ENCODE results near the gene PCMTD2. TPM values are rescaled to one million over a fixed set of nuclear protein-coding genes. Genes with fewer than 3 reads are reported as not detected.
A peak's percentile ranks its signal among the peaks of the same experiment; 100 is the strongest.

Gene PCMTD2
- total and polyA plus RNA-seq, 5 experiments from 2014 or later: 63.1 to 231 (median 80.2) TPM

- no peaks in the 10 kb centered on the region for H3K9me3 Mint-ChIP-seq
- H3K4me3 Mint-ChIP-seq: no peak overlapping the region
- POLR2A ChIA-PET: no interaction called here
- H3K27me3 Mint-ChIP-seq: peaks cover 0 to 2% (median 0%) of the 10 kb centered on the region in 5 donors
- peaks cover 8 to 15% (median 10%) of the 10 kb centered on the region in 4 donors for H3K4me1 Mint-ChIP-seq
- ATAC-seq: no peak
- H3K27ac Mint-ChIP-seq: peak overlapping the region in 2 of 10 donors; percentile 11 to 53
- no peaks in the 10 kb centered on the region for H3K36me3 Mint-ChIP-seq
- DNase-seq: peak in 1 of 10 donors; percentile 51
Observed at GRCh38 chr20:64236137-64237088, 19.1 kb upstream of the PCMTD2 start.

GRCh38 chr20:64237316-64237715, 18.2 kb upstream of the PCMTD2 start:
- Mint-ChIP-seq H3K27ac (no peak overlapping the region), H3K9me3 (no peaks in the 10 kb centered on the region), H3K4me3 (no peak overlapping the region), H3K36me3 (no peaks in the 10 kb centered on the region), H3K27me3 (peaks cover 0 to 3% (median 0%) of the 10 kb centered on the region in 5 donors), H3K4me1 (peaks cover 8 to 15% (median 10%) of the 10 kb centered on the region in 4 donors)
- ATAC-seq: no peak
- POLR2A ChIA-PET: no interaction called here
- no peak for DNase-seq

- H3K27ac Mint-ChIP-seq: peak overlapping the region in 2 of 10 donors; percentile 39 to 68
- POLR2A ChIA-PET: no interaction called here
- H3K9me3 Mint-ChIP-seq: no peaks in the 10 kb centered on the region
Observed at GRCh38 chr20:64238115-64238825, 17.3 kb upstream of the PCMTD2 start.

GRCh38 chr20:64238851-64239387, 16.6 kb upstream of the PCMTD2 start:
- Mint-ChIP-seq H3K36me3 (no peaks in the 10 kb centered on the region), H3K27ac (peak overlapping the region in 2 of 10 donors; percentile 15 to 68), H3K27me3 (peaks cover 0 to 7% (median 1%) of the 10 kb centered on the region in 5 donors), H3K9me3 (no peaks in the 10 kb centered on the region), H3K4me1 (peaks cover under 1 to 3% (median 3%) of the 10 kb centered on the region in 4 donors), H3K4me3 (no peak overlapping the region)
- DNase-seq: peak in 1 of 10 donors; percentile 56
- POLR2A ChIA-PET: no interaction called here
- ATAC-seq: no peak

More at GRCh38 chr20:64238115-64238825, 17.3 kb upstream of the PCMTD2 start:
- DNase-seq (peak in 1 of 10 donors; percentile 40), ATAC-seq (no peak)
- Mint-ChIP-seq H3K4me1 (peaks cover 7 to 10% (median 9%) of the 10 kb centered on the region in 4 donors), H3K36me3 (no peaks in the 10 kb centered on the region), H3K4me3 (no peak overlapping the region), H3K27me3 (peaks cover 0 to 5% (median 1%) of the 10 kb centered on the region in 5 donors)

GRCh38 chr20:64239449-64240242, 15.9 kb upstream of the PCMTD2 start:
- H3K4me1 Mint-ChIP-seq: peaks cover 0 to 5% (median 2%) of the 10 kb centered on the region in 4 donors
- DNase-seq (no peak), ATAC-seq (no peak)
- H3K9me3 Mint-ChIP-seq: no peaks in the 10 kb centered on the region
- H3K4me3 Mint-ChIP-seq: no peak overlapping the region
- H3K27ac Mint-ChIP-seq: no peak overlapping the region
- H3K27me3 Mint-ChIP-seq: peaks cover 0 to 9% (median 3%) of the 10 kb centered on the region in 5 donors
- no peaks in the 10 kb centered on the region for H3K36me3 Mint-ChIP-seq
- POLR2A ChIA-PET: interaction anchor here (1.4 kb wide), 1 partner anchor 14 kb away, joined by 3 read pairs; no protein-coding TSS in a partner anchor

GRCh38 chr20:64240243-64241015, 15.1 kb upstream of the PCMTD2 start:
- POLR2A ChIA-PET: interaction anchor here (1.4 kb wide), 1 partner anchor 13 kb away, joined by 3 read pairs; no protein-coding TSS in a partner anchor
- Mint-ChIP-seq H3K9me3 (no peaks in the 10 kb centered on the region), H3K36me3 (no peaks in the 10 kb centered on the region), H3K4me3 (no peak overlapping the region), H3K4me1 (peaks cover 0 to 11% (median 4%) of the 10 kb centered on the region in 4 donors), H3K27me3 (peaks cover 0 to 10% (median 3%) of the 10 kb centered on the region in 5 donors), H3K27ac (no peak overlapping the region)
- no peak for ATAC-seq
- peak in 1 of 10 donors; percentile 60 for DNase-seq

- Mint-ChIP-seq H3K4me1 (peaks cover 0 to 15% (median 7%) of the 10 kb centered on the region in 4 donors), H3K27me3 (peaks cover 2 to 15% (median 7%) of the 10 kb centered on the region in 5 donors), H3K36me3 (no peaks in the 10 kb centered on the region), H3K9me3 (no peaks in the 10 kb centered on the region), H3K27ac (peak overlapping the region in 1 of 10 donors; percentile 4), H3K4me3 (no peak overlapping the region)
- DNase-seq (peak in 1 of 10 donors; percentile 22), ATAC-seq (no peak)
- POLR2A ChIA-PET: interaction anchor here (1.4 kb wide), 1 partner anchor 13 kb away, joined by 3 read pairs; no protein-coding TSS in a partner anchor
Observed at GRCh38 chr20:64241061-64241460, 14.5 kb upstream of the PCMTD2 start.

- no peak overlapping the region for H3K27ac Mint-ChIP-seq
- peaks cover 3 to 23% (median 7%) of the 10 kb centered on the region in 5 donors for H3K27me3 Mint-ChIP-seq
- H3K4me1 Mint-ChIP-seq: peaks cover 0 to 15% (median 6%) of the 10 kb centered on the region in 4 donors
- POLR2A ChIA-PET: interaction anchor here (0.7 kb wide), 1 partner anchor 603 kb away, joined by 5 read pairs; no protein-coding TSS in a partner anchor
- no peak overlapping the region for H3K4me3 Mint-ChIP-seq
- DNase-seq (no peak), ATAC-seq (no peak)
- H3K36me3 Mint-ChIP-seq: no peaks in the 10 kb centered on the region
- no peaks in the 10 kb centered on the region for H3K9me3 Mint-ChIP-seq
Observed at GRCh38 chr20:64242003-64242796, 13.3 kb upstream of the PCMTD2 start.

- H3K36me3 Mint-ChIP-seq: no peaks in the 10 kb centered on the region
- H3K27ac Mint-ChIP-seq: no peak overlapping the region
- ATAC-seq: no peak
- H3K4me1 Mint-ChIP-seq: peaks cover 0 to 15% (median 6%) of the 10 kb centered on the region in 4 donors
- H3K4me3 Mint-ChIP-seq: no peak overlapping the region
- POLR2A ChIA-PET: interaction anchor here (0.7 kb wide), 1 partner anchor 604 kb away, joined by 5 read pairs; no protein-coding TSS in a partner anchor
- no peaks in the 10 kb centered on the region for H3K9me3 Mint-ChIP-seq
- peaks cover 3 to 23% (median 7%) of the 10 kb centered on the region in 5 donors for H3K27me3 Mint-ChIP-seq
- DNase-seq: no peak
Observed at GRCh38 chr20:64242797-64243475, 12.6 kb upstream of the PCMTD2 start.

GRCh38 chr20:64244281-64244805, 11.2 kb upstream of the PCMTD2 start:
- Mint-ChIP-seq H3K4me3 (no peak overlapping the region), H3K4me1 (peaks cover 0 to 15% (median 6%) of the 10 kb centered on the region in 4 donors), H3K27ac (peak overlapping the region in 2 of 10 donors; percentile 42 to 73), H3K27me3 (peaks cover 3 to 23% (median 9%) of the 10 kb centered on the region in 5 donors), H3K9me3 (no peaks in the 10 kb centered on the region), H3K36me3 (no peaks in the 10 kb centered on the region)
- POLR2A ChIA-PET: no interaction called here
- ATAC-seq (no peak), DNase-seq (no peak)

All from naive thymus-derived CD8-positive, alpha-beta T cell (primary cell).